ENCODE results near the gene SCAPER. TPM values are rescaled to one million over a fixed set of nuclear protein-coding genes. Genes with fewer than 3 reads are reported as not detected.

Gene SCAPER
- total and polyA plus RNA-seq, 10 of the 15 experiments (the other 5 are each of a cell fraction or from before 2014, with no cell fraction given), result 1.0 to 7.7 (median 3.9) TPM

- H3K9ac ChIP-seq (ENCODE audit: control insufficient read depth, insufficient read depth, low read length), result no peak overlapping the region
- H3K27me3 ChIP-seq (replicated peaks in 1 of 2; ENCODE audit: control insufficient read depth in 2 of 2, insufficient read depth in 2 of 2, low read length in 1 of 2), result no peaks in the 10 kb centered on the region
- H3K9me3 ChIP-seq (replicated peaks; ENCODE audit: control insufficient read depth, insufficient read depth, low read length), result no peaks in the 10 kb centered on the region
- ChIA-PET POLR2A (no interaction called here), SMC1A (ENCODE audit: uncharacterized antibody, unreplicated experiment) (no interaction called here), CTCF (no interaction called here), RAD21 (ENCODE audit: unreplicated experiment) (no interaction called here)
- ATAC-seq, result no peak
- no peak overlapping the region for H2AFZ ChIP-seq (ENCODE audit: control insufficient read depth, low read depth, low read length)
- TF ChIP-seq FOXK2 (IDR thresholded peaks at IDR 0.05) (no peak), CTCF (IDR thresholded peaks at IDR 0.05 in 2 of 3, conservative IDR thresholded peaks at IDR 0.05 in 1 of 3; ENCODE audit: control insufficient read depth in 2 of 3, extremely low read depth in 1 of 3, insufficient read depth in 1 of 3, low read depth in 3 of 3, low read length in 3 of 3) (no peak), TAF1 (IDR thresholded peaks at IDR 0.05; ENCODE audit: borderline replicate concordance, low read depth, low read length) (no peak)
- no TSS peak for BruUV-seq (replicated peaks)
- no peaks in the 10 kb centered on the region for H3K36me3 ChIP-seq (ENCODE audit: control insufficient read depth in 2 of 2, insufficient read depth in 2 of 2, low read length in 1 of 2)
- intact Hi-C loops (cut with micrococcal nuclease; ENCODE audit: unreplicated experiment), result no loop called here
- no peak overlapping the region for H3K4me3 ChIP-seq
- H3K4me1 ChIP-seq (ENCODE audit: control insufficient read depth, insufficient read depth, low read length), result peaks cover 5% of the 10 kb centered on the region; the same call in 1 of the 2 replicates
- DNase-seq (ENCODE audit: low read depth, low spot score), result no peak
- in situ Hi-C loops (cut with MboI), result no loop called here
- H3K79me2 ChIP-seq (ENCODE audit: control insufficient read depth, insufficient read depth, low read length), result no peaks in the 10 kb centered on the region
- H4K20me1 ChIP-seq (ENCODE audit: control insufficient read depth, insufficient read depth), result no peaks in the 10 kb centered on the region
- no peak for FAIRE-seq
- no peak overlapping the region for H3K4me2 ChIP-seq (ENCODE audit: control insufficient read depth, insufficient read depth)
- H3K27ac ChIP-seq (ENCODE audit: control insufficient read depth, insufficient read depth), result no peak overlapping the region
These were observed 40.6 kb downstream of the SCAPER start for GRCh38 chr15:76864586-76864985.

- no peaks in the 10 kb centered on the region for H3K79me2 ChIP-seq (ENCODE audit: control insufficient read depth, insufficient read depth, low read length)
- H3K4me3 ChIP-seq, result no peak overlapping the region
- POLR2A ChIA-PET, result no interaction called here
- H3K9ac ChIP-seq (ENCODE audit: control insufficient read depth, insufficient read depth, low read length), result no peak overlapping the region
- peaks cover 5% of the 10 kb centered on the region; the same call in 1 of the 2 replicates for H3K4me1 ChIP-seq (ENCODE audit: control insufficient read depth, insufficient read depth, low read length)
- no peak for ATAC-seq
- no peaks in the 10 kb centered on the region for H3K27me3 ChIP-seq (replicated peaks in 1 of 2; ENCODE audit: control insufficient read depth in 2 of 2, insufficient read depth in 2 of 2, low read length in 1 of 2)
- no peak for DNase-seq (ENCODE audit: low read depth, low spot score)
- H2AFZ ChIP-seq (ENCODE audit: control insufficient read depth, low read depth, low read length), result no peak overlapping the region
- no peaks in the 10 kb centered on the region for H4K20me1 ChIP-seq (ENCODE audit: control insufficient read depth, insufficient read depth)
- no peak for FAIRE-seq
- intact Hi-C loops (cut with micrococcal nuclease; ENCODE audit: unreplicated experiment) (no loop called here), in situ Hi-C loops (cut with MboI) (no loop called here)
- SMC1A ChIA-PET (ENCODE audit: uncharacterized antibody, unreplicated experiment), result no interaction called here
- no peak overlapping the region for H3K4me2 ChIP-seq (ENCODE audit: control insufficient read depth, insufficient read depth)
- 92% methylated on average over 2 of the region's 2 CpGs for WGBS (ENCODE audit: insufficient coverage, insufficient replicate concordance, low lambda C conversion rate, missing lambda C conversion rate)
- H3K27ac ChIP-seq (ENCODE audit: control insufficient read depth, insufficient read depth), result no peak overlapping the region
- CTCF ChIA-PET, result interaction anchor here (0.6 to 1.6 kb wide), 2 partner anchors 24 to 678 kb away, joined by 3 to 4 read pairs; no protein-coding TSS in a partner anchor
- no peaks in the 10 kb centered on the region for H3K36me3 ChIP-seq (ENCODE audit: control insufficient read depth in 2 of 2, insufficient read depth in 2 of 2, low read length in 1 of 2)
- BruUV-seq (replicated peaks), result no TSS peak
- RAD21 ChIA-PET (ENCODE audit: unreplicated experiment), result no interaction called here
- no peaks in the 10 kb centered on the region for H3K9me3 ChIP-seq (replicated peaks; ENCODE audit: control insufficient read depth, insufficient read depth, low read length)
- TF ChIP-seq, protein P1, sequence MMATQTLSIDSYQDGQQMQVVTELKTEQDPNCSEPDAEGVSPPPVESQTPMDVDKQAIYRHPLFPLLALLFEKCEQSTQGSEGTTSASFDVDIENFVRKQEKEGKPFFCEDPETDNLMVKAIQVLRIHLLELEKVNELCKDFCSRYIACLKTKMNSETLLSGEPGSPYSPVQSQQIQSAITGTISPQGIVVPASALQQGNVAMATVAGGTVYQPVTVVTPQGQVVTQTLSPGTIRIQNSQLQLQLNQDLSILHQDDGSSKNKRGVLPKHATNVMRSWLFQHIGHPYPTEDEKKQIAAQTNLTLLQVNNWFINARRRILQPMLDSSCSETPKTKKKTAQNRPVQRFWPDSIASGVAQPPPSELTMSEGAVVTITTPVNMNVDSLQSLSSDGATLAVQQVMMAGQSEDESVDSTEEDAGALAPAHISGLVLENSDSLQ (IDR thresholded peaks at IDR 0.05), result no peak
- no peak for TF ChIP-seq ATF7 (IDR thresholded peaks at IDR 0.05; ENCODE audit: low read depth)
- TF ChIP-seq CEBPB (IDR thresholded peaks at IDR 0.05; ENCODE audit: borderline replicate concordance in 1 of 2, low read depth in 2 of 2, low read length in 2 of 2), result no peak
- TF ChIP-seq STAT1 (conservative IDR thresholded peaks at IDR 0.05), result no peak
- TF ChIP-seq, protein P2, sequence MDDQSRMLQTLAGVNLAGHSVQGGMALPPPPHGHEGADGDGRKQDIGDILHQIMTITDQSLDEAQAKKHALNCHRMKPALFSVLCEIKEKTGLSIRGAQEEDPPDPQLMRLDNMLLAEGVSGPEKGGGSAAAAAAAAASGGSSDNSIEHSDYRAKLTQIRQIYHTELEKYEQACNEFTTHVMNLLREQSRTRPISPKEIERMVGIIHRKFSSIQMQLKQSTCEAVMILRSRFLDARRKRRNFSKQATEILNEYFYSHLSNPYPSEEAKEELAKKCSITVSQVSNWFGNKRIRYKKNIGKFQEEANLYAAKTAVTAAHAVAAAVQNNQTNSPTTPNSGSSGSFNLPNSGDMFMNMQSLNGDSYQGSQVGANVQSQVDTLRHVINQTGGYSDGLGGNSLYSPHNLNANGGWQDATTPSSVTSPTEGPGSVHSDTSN (IDR thresholded peaks at IDR 0.05; ENCODE audit: insufficient replicate concordance, low read depth, low read length), result no peak
- TF ChIP-seq ZNF384 (IDR thresholded peaks at IDR 0.05; ENCODE audit: borderline replicate concordance, low read depth, low read length), result no peak
- no peak for TF ChIP-seq JUNB (IDR thresholded peaks at IDR 0.05)
- no peak for TF ChIP-seq NBN (IDR thresholded peaks at IDR 0.05)
- no peak for TF ChIP-seq SPI1 (IDR thresholded peaks at IDR 0.05; ENCODE audit: borderline replicate concordance, insufficient read depth, low read depth, low read length)
- TF ChIP-seq MTA3 (IDR thresholded peaks at IDR 0.05; ENCODE audit: borderline replicate concordance, low read length), result no peak
- TF ChIP-seq, protein P3, sequence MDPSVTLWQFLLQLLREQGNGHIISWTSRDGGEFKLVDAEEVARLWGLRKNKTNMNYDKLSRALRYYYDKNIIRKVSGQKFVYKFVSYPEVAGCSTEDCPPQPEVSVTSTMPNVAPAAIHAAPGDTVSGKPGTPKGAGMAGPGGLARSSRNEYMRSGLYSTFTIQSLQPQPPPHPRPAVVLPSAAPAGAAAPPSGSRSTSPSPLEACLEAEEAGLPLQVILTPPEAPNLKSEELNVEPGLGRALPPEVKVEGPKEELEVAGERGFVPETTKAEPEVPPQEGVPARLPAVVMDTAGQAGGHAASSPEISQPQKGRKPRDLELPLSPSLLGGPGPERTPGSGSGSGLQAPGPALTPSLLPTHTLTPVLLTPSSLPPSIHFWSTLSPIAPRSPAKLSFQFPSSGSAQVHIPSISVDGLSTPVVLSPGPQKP (IDR thresholded peaks at IDR 0.05; ENCODE audit: low read depth, low read length), result no peak
These were observed 41.4 kb downstream of the SCAPER start for GRCh38 chr15:76863693-76864092.

Measured in GM12878 (cell line).